ENCODE data around the gene GALNTL6.
"Not testable (repeated sequence)": the region's sequence is repeated elsewhere in the genome, so short reads cannot be mapped to it uniquely, and the experiment has no call there.

The GALNTL6 gene

GRCh38 chr4:173017802-173018201, 1204.6 kb downstream of the GALNTL6 start:
- H3K4me3 ChIP-seq (replicated peaks; ENCODE audit: insufficient read depth, low read length), result no peak overlapping the region
- TF ChIP-seq SPI1 (IDR thresholded peaks at IDR 0.05; ENCODE audit: borderline replicate concordance, low read depth) (no peak), POLR2AphosphoS5 (IDR thresholded peaks at IDR 0.05; ENCODE audit: low read depth) (no peak)
- H3K27ac ChIP-seq (replicated peaks), result no peak overlapping the region
- no peaks in the 10 kb centered on the region for H3K27me3 ChIP-seq (ENCODE audit: insufficient read depth, poor library complexity, severe bottlenecking)
- no peak for DNase-seq (ENCODE audit: low read depth in 1 of 2, low spot score in 1 of 2)

- Histone ChIP-seq H3K4me3 (replicated peaks; ENCODE audit: insufficient read depth, low read length) (no peak overlapping the region), H3K27me3 (ENCODE audit: insufficient read depth, poor library complexity, severe bottlenecking) (no peaks in the 10 kb centered on the region), H3K27ac (replicated peaks) (no peak overlapping the region)
- DNase-seq (ENCODE audit: low read depth in 1 of 2, low spot score in 1 of 2), result no peak
- no peak for TF ChIP-seq SPI1 (IDR thresholded peaks at IDR 0.05; ENCODE audit: borderline replicate concordance, low read depth)
- TF ChIP-seq CTCF (IDR thresholded peaks at IDR 0.05; ENCODE audit: insufficient read depth, low read length), result no peak
- no peak for TF ChIP-seq GABPA (IDR thresholded peaks at IDR 0.05; ENCODE audit: low read depth)
- TF ChIP-seq POLR2AphosphoS5 (IDR thresholded peaks at IDR 0.05; ENCODE audit: low read depth), result no peak
- no peak for TF ChIP-seq REST (IDR thresholded peaks at IDR 0.05; ENCODE audit: insufficient replicate concordance, low read depth)
These were observed 1205.2 kb downstream of the GALNTL6 start for GRCh38 chr4:173018446-173018845.

- no peaks in the 10 kb centered on the region for H3K27me3 ChIP-seq (ENCODE audit: insufficient read depth, poor library complexity, severe bottlenecking)
- H3K27ac ChIP-seq (replicated peaks), result no peak overlapping the region
- no peak for TF ChIP-seq SPI1 (IDR thresholded peaks at IDR 0.05; ENCODE audit: borderline replicate concordance, low read depth)
- no peak overlapping the region for H3K4me3 ChIP-seq (replicated peaks; ENCODE audit: insufficient read depth, low read length)
- no peak for DNase-seq (ENCODE audit: low read depth in 1 of 2, low spot score in 1 of 2)
These were observed 1206.5 kb downstream of the GALNTL6 start for GRCh38 chr4:173019664-173020063.

- H3K4me3 ChIP-seq (replicated peaks; ENCODE audit: insufficient read depth, low read length); H3K27me3 ChIP-seq (ENCODE audit: insufficient read depth, poor library complexity, severe bottlenecking); DNase-seq (ENCODE audit: low read depth in 1 of 2, low spot score in 1 of 2); H3K27ac ChIP-seq (replicated peaks): not testable (repeated sequence)
These were observed 1208.8 kb downstream of the GALNTL6 start for GRCh38 chr4:173021746-173022573.

- Histone ChIP-seq H3K27me3 (ENCODE audit: insufficient read depth, poor library complexity, severe bottlenecking) (no peaks in the 10 kb centered on the region), H3K4me3 (replicated peaks; ENCODE audit: insufficient read depth, low read length) (no peak overlapping the region), H3K27ac (replicated peaks) (no peak overlapping the region)
- no peak for DNase-seq (ENCODE audit: low read depth in 1 of 2, low spot score in 1 of 2)
- TF ChIP-seq SPI1 (IDR thresholded peaks at IDR 0.05; ENCODE audit: borderline replicate concordance, low read depth), result no peak
- no peak for TF ChIP-seq GABPA (IDR thresholded peaks at IDR 0.05; ENCODE audit: low read depth)
- TF ChIP-seq POLR2AphosphoS5 (IDR thresholded peaks at IDR 0.05; ENCODE audit: low read depth), result no peak
- TF ChIP-seq REST (IDR thresholded peaks at IDR 0.05; ENCODE audit: insufficient replicate concordance, low read depth), result no peak
- TF ChIP-seq CTCF (IDR thresholded peaks at IDR 0.05; ENCODE audit: insufficient read depth, low read length), result no peak
These were observed 1211.0 kb downstream of the GALNTL6 start for GRCh38 chr4:173024203-173024602.

Measured in HL-60 (cell line).